ENCODE data around the gene DYNC2I2. TPM values are rescaled to one million over a fixed set of nuclear protein-coding genes. Genes with fewer than 3 reads are reported as not detected.
"Not testable (repeated sequence)": the region's sequence is repeated elsewhere in the genome, so short reads cannot be mapped to it uniquely, and the experiment has no call there.

The DYNC2I2 gene
- total RNA-seq, 2 experiments from 2014 or later, result 24.3 to 25.6 TPM

DNA sequence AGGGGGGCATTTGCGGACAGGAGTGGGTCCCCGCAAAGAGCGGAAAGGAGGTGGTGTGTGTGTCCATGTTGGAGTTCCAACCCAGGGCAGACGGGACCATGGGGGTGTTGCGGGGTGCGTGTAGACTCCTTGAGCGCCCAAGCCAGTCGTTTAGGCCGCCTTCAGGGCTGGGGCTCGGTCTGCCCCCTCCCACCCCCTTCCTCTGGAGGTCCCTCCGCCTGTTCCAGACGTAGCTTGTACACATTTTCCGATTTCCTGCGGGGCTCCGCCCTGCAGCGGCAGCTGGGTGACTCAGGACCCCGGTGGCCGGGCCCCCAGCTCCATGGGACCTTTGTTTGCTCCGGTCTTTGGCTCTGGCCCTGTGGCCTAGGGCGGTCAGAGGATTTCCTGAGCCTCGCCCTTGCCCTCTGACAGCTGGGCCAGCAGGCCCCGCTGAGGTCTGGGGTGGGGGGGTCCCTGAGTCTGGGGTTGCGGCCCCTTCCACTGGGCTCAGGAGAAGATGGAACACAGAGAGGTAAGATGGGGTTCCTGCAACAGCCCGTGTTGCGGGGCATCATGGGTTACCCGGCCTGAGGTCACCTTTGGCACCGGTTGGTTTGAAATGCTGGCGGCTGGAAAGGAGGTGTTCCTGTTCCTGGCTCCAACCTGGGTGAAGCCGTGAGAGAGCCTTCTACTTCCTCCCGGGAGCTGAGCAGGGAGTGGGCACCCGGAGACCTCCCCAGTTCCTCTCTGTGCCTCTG is 47.1 kb upstream of the DYNC2I2 start:
- TF ChIP-seq CTCF (IDR thresholded peaks at IDR 0.05), result no peak
- POLR2A ChIA-PET, result interaction anchor here (1.1 to 1.2 kb wide), 3 partner anchors 12 to 69 kb away, joined by 3 to 4 read pairs (median 4); no protein-coding TSS in a partner anchor
- Mint-ChIP-seq H3K36me3 (ENCODE audit: low read depth) (no peaks in the 10 kb centered on the region), H3K27me3 (no peaks in the 10 kb centered on the region), H3K9me3 (no peaks in the 10 kb centered on the region), H3K4me3 (peak overlapping the region; percentile 79), H3K27ac (no peak overlapping the region), H3K4me1 (ENCODE audit: low read depth) (peaks cover 13% of the 10 kb centered on the region)
- intact Hi-C loops (cut with micrococcal nuclease), result no loop called here
- ATAC-seq (no peak), DNase-seq (no peak)
- CTCF ChIA-PET, result interaction anchor here (1.4 to 1.9 kb wide), 2 partner anchors 20 to 85 kb away, joined by 3 to 4 read pairs; partner anchors contain the start of gene ZDHHC12

- ChIA-PET POLR2A (interaction anchor here (1.1 to 1.2 kb wide), 2 partner anchors 23 to 70 kb away, joined by 3 to 4 read pairs; no protein-coding TSS in a partner anchor), CTCF (interaction anchor here (1.4 to 1.9 kb wide), 2 partner anchors 21 to 86 kb away, joined by 3 to 4 read pairs; partner anchors contain the start of gene ZDHHC12)
- peak overlapping the region; percentile 49 for H3K27ac Mint-ChIP-seq
- peaks cover 13% of the 10 kb centered on the region for H3K4me1 Mint-ChIP-seq (ENCODE audit: low read depth)
- peak; percentile 32 for ATAC-seq
- DNase-seq, result peak; percentile 55
- H3K4me3 Mint-ChIP-seq, result peak overlapping the region; percentile 79
- no peaks in the 10 kb centered on the region for H3K9me3 Mint-ChIP-seq
- TF ChIP-seq CTCF (IDR thresholded peaks at IDR 0.05), result no peak
- intact Hi-C loops (cut with micrococcal nuclease), result no loop called here
- H3K27me3 Mint-ChIP-seq, result no peaks in the 10 kb centered on the region
- no peaks in the 10 kb centered on the region for H3K36me3 Mint-ChIP-seq (ENCODE audit: low read depth)
Observed at GRCh38 chr9:128702949-128703615, 46.4 kb upstream of the DYNC2I2 start.

GRCh38 chr9:128702445-128702948 is 45.9 kb upstream of the DYNC2I2 start, which contains the start of gene PKN3:
Gene PKN3 (plus strand): TSS chr9:128702503. CDS start chr9:128702916, 413 bp downstream.
- DNase-seq (peak; percentile 92), ATAC-seq (peak; percentile 89)
- intact Hi-C loops (cut with micrococcal nuclease), result no loop called here
- H3K27ac Mint-ChIP-seq, result peak within 1 kb of the TSS; percentile 49
- CTCF ChIA-PET, result interaction anchor here (0.6 to 3.3 kb wide), 24 partner anchors 9 to 512 kb away, joined by 3 to 29 read pairs (median 3); partner anchors contain the start of genes ENDOG, SPOUT1 and ZDHHC12
- no peaks in the 10 kb centered on the region for H3K9me3 Mint-ChIP-seq
- POLR2A ChIA-PET, result interaction anchor here (0.6 to 0.9 kb wide), 4 partner anchors 18 to 163 kb away, joined by 3 read pairs; partner anchors contain the start of gene ZDHHC12
- peak; percentile 96 for TF ChIP-seq CTCF (IDR thresholded peaks at IDR 0.05)
- H3K4me3 Mint-ChIP-seq, result peak within 1 kb of the TSS; percentile 79
- peaks cover 13% of the 10 kb centered on the region for H3K4me1 Mint-ChIP-seq (ENCODE audit: low read depth)
- H3K36me3 Mint-ChIP-seq (ENCODE audit: low read depth), result peaks cover 4% of the 10 kb centered on the region
- H3K27me3 Mint-ChIP-seq, result no peaks in the 10 kb centered on the region

DNA sequence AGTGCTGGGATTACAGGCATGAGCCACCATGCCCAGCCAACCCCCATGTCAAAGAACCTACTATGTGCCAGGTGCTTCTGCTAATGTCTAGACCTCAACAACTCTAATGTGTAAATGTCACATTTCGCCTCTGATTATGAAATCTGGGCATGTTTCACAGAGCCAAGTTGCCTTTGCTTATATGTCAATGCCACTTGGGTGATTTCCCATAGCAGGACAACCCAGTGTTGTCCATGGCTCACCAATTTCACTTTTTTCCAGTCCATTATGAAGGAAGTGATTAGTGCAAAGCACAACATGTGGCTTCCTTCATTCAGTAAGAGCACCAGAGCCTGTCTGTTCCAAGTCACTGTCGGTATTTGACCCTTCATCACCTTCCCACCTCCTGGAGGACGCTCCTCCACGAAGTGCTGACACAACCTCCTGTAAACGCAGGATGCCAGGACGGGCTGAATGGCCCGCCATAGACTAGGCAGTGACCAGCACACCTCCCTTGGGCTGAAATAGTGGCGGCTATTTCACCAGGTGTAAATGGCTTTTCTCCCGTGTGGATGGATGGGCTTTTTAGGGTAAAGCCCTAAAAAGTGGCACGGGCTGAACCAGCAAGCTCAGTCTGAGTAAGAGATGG is 44.7 kb upstream of the DYNC2I2 start:
- POLR2A ChIA-PET, result interaction anchor here (0.6 to 2.5 kb wide), 6 partner anchors 11 to 330 kb away, joined by 3 to 16 read pairs (median 3); partner anchors contain the start of genes SET and ZDHHC12
- Mint-ChIP-seq H3K27ac (no peak overlapping the region), H3K9me3 (no peaks in the 10 kb centered on the region), H3K27me3 (no peaks in the 10 kb centered on the region), H3K4me1 (ENCODE audit: low read depth) (peaks cover 13% of the 10 kb centered on the region), H3K4me3 (peak overlapping the region; percentile 79), H3K36me3 (ENCODE audit: low read depth) (peaks cover 10% of the 10 kb centered on the region)
- intact Hi-C loops (cut with micrococcal nuclease), result no loop called here
- no peak for DNase-seq
- no peak for ATAC-seq
- CTCF ChIA-PET, result interaction anchor here (0.9 to 3.3 kb wide), 15 partner anchors 9 to 129 kb away, joined by 3 to 29 read pairs (median 3); partner anchors contain the start of genes ENDOG, SPOUT1 and ZDHHC12
- no peak for TF ChIP-seq CTCF (IDR thresholded peaks at IDR 0.05)

GRCh38 chr9:128699096-128699795 is 42.6 kb upstream of the DYNC2I2 start:
- ATAC-seq; H3K27me3 Mint-ChIP-seq; intact Hi-C loops (cut with micrococcal nuclease); H3K4me3 Mint-ChIP-seq; H3K27ac Mint-ChIP-seq; DNase-seq; H3K9me3 Mint-ChIP-seq: not testable (repeated sequence)
- ChIA-PET CTCF (interaction anchor here (3.3 kb wide), 1 partner anchor 7 kb away, joined by 29 read pairs; no protein-coding TSS in a partner anchor), POLR2A (interaction anchor here (1.3 to 2.5 kb wide), 2 partner anchors 9 to 15 kb away, joined by 4 to 16 read pairs; partner anchors contain the start of gene SET)
- peaks cover 25% of the 10 kb centered on the region for H3K36me3 Mint-ChIP-seq (ENCODE audit: low read depth)
- peaks cover 14% of the 10 kb centered on the region for H3K4me1 Mint-ChIP-seq (ENCODE audit: low read depth)
